ENCODE measurements around the gene PGAP1.

Gene PGAP1

DNA sequence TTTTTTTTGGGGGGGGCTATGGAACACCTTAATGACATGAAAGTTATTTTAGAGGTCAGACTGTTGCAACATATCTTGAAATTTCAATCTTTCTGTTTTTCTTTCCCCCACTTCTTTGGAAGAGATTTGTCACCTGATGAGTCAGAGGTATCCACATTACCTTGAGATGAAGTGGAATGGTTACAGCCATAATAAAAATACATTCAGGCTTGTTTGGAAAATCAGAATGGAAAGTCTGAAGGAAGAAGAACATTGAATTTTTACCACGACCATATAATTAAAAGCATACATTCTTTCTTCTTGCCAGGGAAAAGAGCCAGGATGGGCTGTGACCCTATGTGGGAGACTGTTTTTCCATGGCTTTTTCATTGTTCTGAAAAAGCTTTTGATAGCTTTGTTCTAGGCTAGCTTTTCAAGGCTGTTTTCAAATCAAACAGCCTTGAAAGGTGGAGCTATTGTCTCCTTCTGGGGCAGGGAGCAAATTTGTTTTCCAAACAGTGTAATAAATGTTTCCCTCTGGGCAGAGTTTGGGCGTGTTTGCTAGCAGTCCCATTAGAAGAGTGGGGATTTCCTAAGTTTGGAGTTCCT lies 124.7 kb downstream of the PGAP1 start:
- DNase-seq (ENCODE audit: low spot score), result no peak

DNA sequence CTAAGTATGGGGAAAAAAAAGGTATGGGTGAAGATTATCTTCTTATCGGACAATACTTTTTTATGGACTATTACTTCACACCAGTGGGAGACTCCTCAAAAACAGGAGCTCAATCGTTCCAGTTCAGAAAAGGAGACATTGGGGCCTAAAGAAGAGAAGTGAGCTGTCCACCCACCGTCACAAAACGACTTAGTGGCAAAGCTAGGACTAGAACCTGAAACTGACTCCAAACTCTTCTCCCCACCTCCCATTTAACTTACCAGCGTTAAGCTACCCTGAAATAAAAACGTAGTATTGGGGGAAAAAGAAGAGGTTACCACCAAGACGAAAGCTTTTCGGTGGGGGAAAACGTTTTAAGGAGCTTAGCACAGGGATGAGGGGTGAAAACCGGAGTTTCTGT lies 127.5 kb downstream of the PGAP1 start:
- no peak for DNase-seq (ENCODE audit: low spot score)

DNA sequence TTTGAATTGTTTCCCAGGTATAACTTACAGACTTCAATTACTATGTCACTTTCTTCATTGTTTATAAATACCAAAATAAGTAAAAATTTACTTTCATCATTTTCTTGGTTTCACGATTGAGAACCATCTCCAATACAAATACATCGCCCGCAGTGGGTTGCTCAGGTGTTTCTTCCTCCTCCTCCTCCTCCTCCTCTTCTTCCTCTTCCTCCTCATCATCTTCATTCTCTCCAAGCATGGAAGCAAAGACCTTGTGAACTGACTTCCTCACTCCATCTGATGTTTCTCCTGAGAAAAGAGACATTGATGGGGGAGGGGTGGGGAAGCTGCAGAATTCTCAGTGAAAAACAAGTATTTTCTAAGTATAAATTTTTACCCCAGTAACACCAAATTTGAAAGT lies 133.6 kb downstream of the PGAP1 start:
- no peak for DNase-seq (ENCODE audit: low spot score)

DNA sequence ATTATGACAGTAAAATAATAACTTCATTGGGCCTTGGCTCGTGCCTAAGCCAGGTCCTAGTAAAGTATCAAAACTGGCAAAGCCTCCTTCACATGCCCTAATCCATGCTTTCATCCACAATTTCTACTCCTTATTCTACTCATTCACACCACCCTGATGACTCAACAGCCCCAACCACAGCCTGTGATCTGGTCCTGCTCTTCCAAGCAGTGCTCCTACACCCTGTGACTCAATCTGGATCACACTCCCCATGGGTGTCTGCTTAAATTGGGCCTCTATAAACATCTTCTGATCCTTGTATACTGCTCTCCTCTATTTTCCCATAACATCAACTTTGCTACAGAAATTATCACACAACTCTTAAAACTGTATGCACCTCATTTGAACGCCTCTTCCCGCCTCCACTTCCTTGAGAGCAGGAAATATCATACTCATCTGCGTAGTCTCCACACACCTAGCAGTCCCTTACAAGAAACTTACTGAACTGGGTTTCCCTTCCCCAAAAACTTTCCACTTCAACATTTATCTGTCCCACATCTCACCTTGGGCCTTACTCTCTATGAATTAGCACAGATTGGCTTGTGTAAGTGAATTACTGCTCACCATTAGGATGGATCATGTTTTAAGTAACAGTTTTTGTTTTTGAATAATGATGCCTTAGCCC lies 142.9 kb downstream of the PGAP1 start:
- DNase-seq (ENCODE audit: low spot score), result no peak
